IMR-90 (cell line): ENCODE measurements around the gene MLLT3. TPM values are rescaled to one million over a fixed set of nuclear protein-coding genes. Genes with fewer than 3 reads are reported as not detected.

Experiments used
- ATAC-seq: fragments of 200-7000 bp; cut with Tn5 transposase; 2 replicates; pipeline ENCODE4 v1.9.1; 2020; ENCODE audit warnings: low read depth, mild to moderate bottlenecking, moderate library complexity
- BruUV-seq: library from RNA; stranded (reverse); fragments of 400-500 nt; replicated peaks from 2 replicates; lab custom pipeline; 2021; lab: Mats Ljungman, UMichigan
- CTCF ChIA-PET: fragments of 300-600 bp; formaldehyde crosslinking; extraction: SDS; loops from one replicate; lab custom pipeline; 2021; ENCODE audit warnings: antibody characterized with exemption; lab: Yijun Ruan, JAX
- POLR2A ChIA-PET: fragments of 300-600 bp; sonication (Branson Sonifier 250); formaldehyde crosslinking; loops from one replicate; lab custom pipeline; 2022; ENCODE audit warnings: antibody characterized with exemption; ENCODE audit not compliant: unreplicated experiment; lab: Charles Lee
- DNase-seq: peaks from one replicate; pipeline ENCODE4 v3.0.0; 2013
- H2AFZ ChIP-seq: replicated peaks from 2 replicates; pipeline ENCODE3; 2013; ENCODE audit warnings: low read length, mild to moderate bottlenecking; ENCODE audit not compliant: poor library complexity
- H2AK5ac ChIP-seq: 2 replicates; pipeline ENCODE4 v1.6.1; 2013; ENCODE audit warnings: low read depth, low read length, inconsistent platforms
- H2AK9ac ChIP-seq: replicated peaks from 2 replicates; pipeline ENCODE3; 2013; ENCODE audit warnings: mild to moderate bottlenecking, low read depth, low read length, moderate library complexity; ENCODE audit not compliant: poor library complexity
- H2BK120ac ChIP-seq: 2 replicates; pipeline ENCODE4 v1.6.1; 2013; ENCODE audit warnings: low read depth, low read length, inconsistent platforms
- H2BK15ac ChIP-seq: 3 replicates; pipeline ENCODE4 v1.6.1; 2013; ENCODE audit warnings: low read depth, low read length, inconsistent platforms
- H2BK20ac ChIP-seq: 2 replicates; pipeline ENCODE4 v1.6.1; 2013; ENCODE audit warnings: low read depth, mild to moderate bottlenecking, inconsistent platforms, low read length, moderate library complexity
- H2BK5ac ChIP-seq: 2 replicates; pipeline ENCODE4 v1.6.1; 2013; ENCODE audit warnings: mild to moderate bottlenecking, low read depth, low read length, inconsistent platforms; ENCODE audit not compliant: poor library complexity, severe bottlenecking
- H3K14ac ChIP-seq: replicated peaks from 2 replicates; pipeline ENCODE4 v1.6.1; 2013; ENCODE audit warnings: low read depth, low read length, inconsistent platforms
- H3K18ac ChIP-seq: 2 replicates; pipeline ENCODE4 v1.6.1; 2013; ENCODE audit warnings: low read depth, low read length, control low read depth
- H3K23ac ChIP-seq: 2 replicates; pipeline ENCODE4 v1.6.1; 2013; ENCODE audit warnings: low read depth, low read length, inconsistent platforms
- H3K27ac ChIP-seq: 2 replicates; pipeline ENCODE4 v1.5.1; 2013; ENCODE audit warnings: mild to moderate bottlenecking, control low read depth, low read length; ENCODE audit not compliant: insufficient read depth
- H3K27me3 ChIP-seq: 2 replicates; pipeline ENCODE4 v1.6.1; 2013; ENCODE audit warnings: low read length; ENCODE audit not compliant: control insufficient read depth, insufficient read depth
- H3K36me3 ChIP-seq: 2 replicates; pipeline ENCODE4 v1.6.1; 2013; ENCODE audit warnings: low read length, mixed read lengths; ENCODE audit not compliant: control insufficient read depth, insufficient read depth
- H3K4ac ChIP-seq: 2 replicates; pipeline ENCODE4 v1.6.1; 2013; ENCODE audit warnings: low read depth, low read length, inconsistent platforms
- H3K4me1 ChIP-seq: 2 replicates; pipeline ENCODE4 v1.6.1; 2013; ENCODE audit warnings: low read length, mixed read lengths; ENCODE audit not compliant: control insufficient read depth, insufficient read depth
- H3K4me2 ChIP-seq: 2 replicates; pipeline ENCODE4 v1.6.1; 2013; ENCODE audit warnings: low read depth, mild to moderate bottlenecking, control low read depth, low read length, moderate library complexity
- H3K4me3 ChIP-seq: 2 replicates; pipeline ENCODE4 v1.5.1; 2013; ENCODE audit warnings: low read depth, mild to moderate bottlenecking, control low read depth, low read length, moderate library complexity; ENCODE audit not compliant: insufficient read depth
- H3K56ac ChIP-seq: 2 replicates; pipeline ENCODE4 v1.6.1; 2013; ENCODE audit warnings: low read length, inconsistent platforms; ENCODE audit not compliant: insufficient read depth; ENCODE audit errors: extremely low read depth
- H3K79me1 ChIP-seq, 2 experiments: 2 replicates each; pipeline ENCODE4 v1.6.1; 2013; ENCODE audit warnings: low read length in 2 of 2, inconsistent platforms in 1 of 2, low read depth in 1 of 2
- H3K9ac ChIP-seq: 2 replicates; pipeline ENCODE4 v1.6.1; 2013; ENCODE audit warnings: low read depth, low read length, control low read depth
- H3K9me1 ChIP-seq: 2 replicates; pipeline ENCODE4 v1.6.1; 2013; ENCODE audit warnings: low read length, inconsistent platforms; ENCODE audit not compliant: insufficient read depth
- H3K9me3 ChIP-seq: 2 replicates; pipeline ENCODE4 v1.6.1; 2013; ENCODE audit warnings: low read length; ENCODE audit not compliant: control insufficient read depth, insufficient read depth
- H4K20me1 ChIP-seq: 2 replicates; pipeline ENCODE4 v1.6.1; 2013; ENCODE audit warnings: low read length, inconsistent platforms; ENCODE audit not compliant: insufficient read depth
- H4K5ac ChIP-seq: 2 replicates; pipeline ENCODE4 v1.6.1; 2013; ENCODE audit warnings: mild to moderate bottlenecking, low read depth, low read length, control low read depth
- H4K8ac ChIP-seq, 2 experiments: 2 replicates each; pipeline ENCODE4 v1.6.1; 2013; ENCODE audit warnings: low read depth in 2 of 2, low read length in 2 of 2, control low read depth in 1 of 2, inconsistent platforms in 1 of 2
- H4K91ac ChIP-seq: 2 replicates; pipeline ENCODE4 v1.6.1; 2013; ENCODE audit warnings: low read depth, low read length, inconsistent platforms; ENCODE audit not compliant: insufficient read depth
- CEBPB ChIP-seq: IDR thresholded peaks from 2 replicates; pipeline ENCODE4 v1.6.1; 2012; ENCODE audit warnings: low read depth, low read length, improper control_type of control experiment
- CTCF ChIP-seq: conservative IDR thresholded peaks from 2 replicates; pipeline ENCODE4 v1.5.1; 2012; ENCODE audit warnings: mild to moderate bottlenecking, low read depth, low read length, improper control_type of control experiment
- FOS ChIP-seq: fragments of 150-350 bp; IDR thresholded peaks from 2 replicates; pipeline ENCODE4 v1.6.1; 2016; ENCODE audit warnings: low read depth, low read length
- RAD21 ChIP-seq: IDR thresholded peaks from 2 replicates; pipeline ENCODE4 v1.6.1; 2012; ENCODE audit warnings: low read length, improper control_type of control experiment
- SMC3 ChIP-seq: fragments of 150-350 bp; IDR thresholded peaks from 2 replicates; pipeline ENCODE4 v1.6.1; 2016; ENCODE audit warnings: low read depth, mild to moderate bottlenecking, antibody characterized with exemption, low read length, moderate library complexity
- WGBS, 2 experiments: methylation state at CpG; one replicate each; pipeline versions ENCODE4 v1.1.5 to v1.1.7; 2013; ENCODE audit warnings: missing lambda C conversion rate in 2 of 2; ENCODE audit not compliant: insufficient read length in 1 of 2; ENCODE audit errors: extremely low coverage in 2 of 2; 5-methylcytosine and 5-hydroxymethylcytosine counted together
- dilution Hi-C: fragments of 300-500 bp; cut with HindIII; formaldehyde crosslinking; loops from one replicate; pipeline ENCODE4 v1.14.3; 2018; ENCODE audit warnings: low sequenced_read_pairs; ENCODE audit not compliant: unreplicated experiment
- in situ Hi-C: fragments of 300-500 bp; cut with MboI; formaldehyde crosslinking; loops from 3 replicates; pipeline ENCODE4 v1.14.3; 2019; ENCODE audit warnings: low sequenced_read_pairs, inconsistent platforms, mixed read lengths
- intact Hi-C: fragments of 100-400 bp; cut with micrococcal nuclease; formaldehyde crosslinking; loops from 2 replicates; pipeline ENCODE4 v1.10.0; 2022
- microRNA-seq, 2 experiments: library from miRNA; stranded (forward) in 1 of 2; unstranded in 1 of 2; fragments of 10-50 nt in 1 of 2; fragments of <30 nt in 1 of 2; gene quantifications in 1 of 2; microRNA quantifications in 1 of 2; one replicate each; pipeline versions ENCODE3 to v1.1.0; 2013 to 2020; ENCODE audit not compliant: insufficient read depth in 1 of 2, insufficient read length in 1 of 2, unreplicated experiment in 1 of 2
- polyA plus RNA-seq, 3 experiments: library from polyadenylated mRNA; depleted of rRNA; stranded (reverse); fragments of >200 nt; gene quantifications; 2 replicates each; pipeline ENCODE4 v1.2.3, GENCODE V29; 2012; ENCODE audit warnings: low replicate concordance in 1 of 3
- small RNA-seq, 5 experiments: library from RNA; depleted of rRNA; stranded (forward); fragments of <200 nt; gene quantifications; one replicate each; pipeline ENCODE3, GENCODE V24; 2012
- total RNA-seq: library from RNA; depleted of rRNA; stranded (reverse); fragments of >200 nt; gene quantifications from 2 replicates; pipeline ENCODE4 v1.2.3, GENCODE V29; 2012; rRNA removed

MLLT3 gene
- total and polyA plus RNA-seq, 2 of the 4 experiments (the other 2 are of a cell fraction) = 10.4 to 21.1 TPM

GRCh38 chr9:20292002-20292401, 330.3 kb downstream of the MLLT3 start:
- Histone ChIP-seq H3K18ac (no peak overlapping the region), H3K14ac (no peak overlapping the region), H4K5ac (no peak overlapping the region), H2AK5ac (no peak overlapping the region), H3K9ac (no peak overlapping the region), H4K91ac (no peak overlapping the region), H2BK5ac (no peak overlapping the region), H3K36me3 (no peaks in the 10 kb centered on the region), H3K4me1 (peaks cover 3% of the 10 kb centered on the region; the same call in 1 of the 2 replicates), H3K56ac (no peak overlapping the region), H2BK120ac (no peak overlapping the region), H3K9me3 (0 out of 2 replicates have a peak, but pooled peaks cover 2% of the 10 kb centered on the region), H3K27me3 (no peaks in the 10 kb centered on the region), H3K9me1 (peaks cover 1% of the 10 kb centered on the region), H3K23ac (no peak overlapping the region), H3K27ac (no peak overlapping the region), H2AK9ac (no peak overlapping the region), H2BK20ac (no peak overlapping the region), H2BK15ac (no peak overlapping the region), H3K4me2 (no peak overlapping the region), H3K4me3 (no peak overlapping the region), H3K4ac (no peak overlapping the region), H4K20me1 (no peaks in the 10 kb centered on the region), H4K8ac (no peak overlapping the region), H3K79me1 (no peaks in the 10 kb centered on the region), H2AFZ (no peak overlapping the region)
- ChIA-PET CTCF (no interaction called here), POLR2A (no interaction called here)
- ATAC-seq (peak; percentile 60; the same call in 1 of the 2 replicates), DNase-seq (peak; percentile 72)
- BruUV-seq = no TSS peak
- TF ChIP-seq SMC3 = 0 out of 2 replicates have a peak, but pooled peaks have one; percentile 16
- 0 out of 2 replicates have a peak, but pooled peaks have one; percentile 26 for TF ChIP-seq RAD21
- no peak for TF ChIP-seq CEBPB
- TF ChIP-seq FOS = 0 out of 2 replicates have a peak, but pooled peaks have one; percentile 12
- peak; percentile 46 for TF ChIP-seq CTCF
- intact Hi-C loops = no loop called here
- WGBS, 2 experiments = 100% methylated on average over 1 of the region's 4 CpGs; no CpG with 5 or more reads in 1 of the 2 experiments
- dilution Hi-C loops = no loop called here
- in situ Hi-C loops = no loop called here

Small RNA genes within 50 kb of the gene (microRNA-seq; reads per million reads assigned to microRNA genes)
- gene MIR4473 (ENCODE audit: insufficient read depth in 1 of 2, insufficient read length in 1 of 2, unreplicated experiment in 1 of 2) (11.4 to 14.2 reads per million in 2 experiments), gene MIR4474 (ENCODE audit: insufficient read depth in 1 of 2, insufficient read length in 1 of 2, unreplicated experiment in 1 of 2) (1.8 to 4.1 reads per million in 2 experiments), gene RNU4-26P (ENCODE audit: insufficient read depth, insufficient read length) (not detected)

Small RNA genes within 50 kb of the gene (small RNA-seq; reads per million reads assigned to genes)
- gene MIR4473 (0 to 20.6 (median 2.6) reads per million in 5 experiments), gene MIR4474 (0 to 1.8 (median 0.65) reads per million in 5 experiments), gene RNU4-26P (0 reads per million in 5 experiments)

Other genes with a start within 250 kb of the MLLT3 start
- 73.9 and 91.2 TPM in 2 replicates for gene FOCAD, start 61.8 kb upstream of the MLLT3 start, total RNA-seq
- gene FOCAD, start 61.8 kb upstream of the MLLT3 start, polyA plus RNA-seq (2012; rRNA removed) = 21.2 and 28.8 TPM in 2 replicates